ENCODE results near the gene USP49.

DNA sequence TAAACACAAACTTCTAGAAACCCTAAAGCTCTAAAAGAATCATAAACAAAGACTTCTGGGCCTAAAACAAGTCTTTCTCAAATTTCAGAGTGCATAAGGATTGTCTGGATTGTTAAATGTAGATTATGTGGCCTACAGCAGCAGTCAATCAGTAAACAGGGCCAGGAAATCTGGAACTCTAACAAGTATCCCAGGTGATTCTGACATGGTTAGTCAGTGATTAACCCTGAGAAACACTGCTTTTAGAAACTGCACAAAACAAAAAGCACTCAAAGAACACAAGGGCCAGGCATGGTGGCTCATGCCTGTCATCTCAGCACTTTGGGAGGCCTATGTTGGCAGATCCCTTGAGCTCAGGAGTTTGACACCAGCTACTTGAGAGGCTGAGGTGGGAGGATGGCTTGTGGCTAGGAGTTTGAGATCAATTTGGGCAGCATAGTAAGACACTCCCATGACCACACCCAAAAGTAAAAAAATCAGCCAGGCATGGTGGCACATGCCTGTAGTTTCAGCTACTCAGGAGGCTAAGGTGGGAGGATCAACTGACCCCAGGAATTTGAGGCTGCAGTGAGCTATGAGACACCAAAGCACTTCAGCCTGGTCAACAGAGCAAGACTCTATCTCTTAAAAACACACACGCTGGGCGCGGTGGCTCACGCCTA lies 19.8 kb upstream of the USP49 start:
- TF ChIP-seq, protein P1, sequence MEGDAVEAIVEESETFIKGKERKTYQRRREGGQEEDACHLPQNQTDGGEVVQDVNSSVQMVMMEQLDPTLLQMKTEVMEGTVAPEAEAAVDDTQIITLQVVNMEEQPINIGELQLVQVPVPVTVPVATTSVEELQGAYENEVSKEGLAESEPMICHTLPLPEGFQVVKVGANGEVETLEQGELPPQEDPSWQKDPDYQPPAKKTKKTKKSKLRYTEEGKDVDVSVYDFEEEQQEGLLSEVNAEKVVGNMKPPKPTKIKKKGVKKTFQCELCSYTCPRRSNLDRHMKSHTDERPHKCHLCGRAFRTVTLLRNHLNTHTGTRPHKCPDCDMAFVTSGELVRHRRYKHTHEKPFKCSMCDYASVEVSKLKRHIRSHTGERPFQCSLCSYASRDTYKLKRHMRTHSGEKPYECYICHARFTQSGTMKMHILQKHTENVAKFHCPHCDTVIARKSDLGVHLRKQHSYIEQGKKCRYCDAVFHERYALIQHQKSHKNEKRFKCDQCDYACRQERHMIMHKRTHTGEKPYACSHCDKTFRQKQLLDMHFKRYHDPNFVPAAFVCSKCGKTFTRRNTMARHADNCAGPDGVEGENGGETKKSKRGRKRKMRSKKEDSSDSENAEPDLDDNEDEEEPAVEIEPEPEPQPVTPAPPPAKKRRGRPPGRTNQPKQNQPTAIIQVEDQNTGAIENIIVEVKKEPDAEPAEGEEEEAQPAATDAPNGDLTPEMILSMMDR (IDR thresholded peaks at IDR 0.05) = no peak
- no peak for TF ChIP-seq POLR2A (IDR thresholded peaks at IDR 0.05)

Measured in stomach (tissue), 4 donors.